Chondrocyte (in vitro differentiated cells): Measurements from ENCODE around the gene KLF3. TPM values are rescaled to one million over a fixed set of nuclear protein-coding genes. Genes with fewer than 3 reads are reported as not detected.

Experiments
- DNase-seq: peaks from one replicate; pipeline ENCODE4 v3.0.0; 2021; ENCODE audit warnings: mixed read lengths, low spot score
- H3K27ac Mint-ChIP-seq: one replicate; pipeline ENCODE4 v1.8.0; 2021; ENCODE audit warnings: mild to moderate bottlenecking, moderate library complexity, mixed read lengths; ENCODE audit not compliant: unreplicated experiment
- H3K27me3 Mint-ChIP-seq: 2 replicates; pipeline ENCODE4 v1.8.0; 2021; ENCODE audit warnings: low read depth, mixed read lengths
- H3K36me3 Mint-ChIP-seq: 2 replicates; pipeline ENCODE4 v1.8.0; 2021; ENCODE audit warnings: low read depth, mixed read lengths
- H3K4me1 Mint-ChIP-seq: 2 replicates; pipeline ENCODE4 v1.8.0; 2021; ENCODE audit warnings: low read depth, mild to moderate bottlenecking, mixed read lengths
- H3K4me3 Mint-ChIP-seq: one replicate; pipeline ENCODE4 v1.8.0; 2021; ENCODE audit warnings: mild to moderate bottlenecking, moderate library complexity, mixed read lengths; ENCODE audit not compliant: unreplicated experiment
- H3K9me3 Mint-ChIP-seq: 2 replicates; pipeline ENCODE4 v1.8.0; 2021; ENCODE audit warnings: low read depth, mixed read lengths
- total RNA-seq: library from RNA; stranded (reverse); gene quantifications from 3 replicates; pipeline ENCODE4 v1.2.1, GENCODE V29; 2021
- TF ChIP-seq, protein P1 (sequence below): fragments of 200-600 bp; sonication (generic); IDR thresholded peaks from 2 replicates; pipeline ENCODE4 v1.5.0; 2021; ENCODE audit warnings: antibody characterized with exemption, mild to moderate bottlenecking, moderate library complexity

KLF3 gene
- total RNA-seq, 1 donor from 2014 or later = 26.4 TPM

DNA sequence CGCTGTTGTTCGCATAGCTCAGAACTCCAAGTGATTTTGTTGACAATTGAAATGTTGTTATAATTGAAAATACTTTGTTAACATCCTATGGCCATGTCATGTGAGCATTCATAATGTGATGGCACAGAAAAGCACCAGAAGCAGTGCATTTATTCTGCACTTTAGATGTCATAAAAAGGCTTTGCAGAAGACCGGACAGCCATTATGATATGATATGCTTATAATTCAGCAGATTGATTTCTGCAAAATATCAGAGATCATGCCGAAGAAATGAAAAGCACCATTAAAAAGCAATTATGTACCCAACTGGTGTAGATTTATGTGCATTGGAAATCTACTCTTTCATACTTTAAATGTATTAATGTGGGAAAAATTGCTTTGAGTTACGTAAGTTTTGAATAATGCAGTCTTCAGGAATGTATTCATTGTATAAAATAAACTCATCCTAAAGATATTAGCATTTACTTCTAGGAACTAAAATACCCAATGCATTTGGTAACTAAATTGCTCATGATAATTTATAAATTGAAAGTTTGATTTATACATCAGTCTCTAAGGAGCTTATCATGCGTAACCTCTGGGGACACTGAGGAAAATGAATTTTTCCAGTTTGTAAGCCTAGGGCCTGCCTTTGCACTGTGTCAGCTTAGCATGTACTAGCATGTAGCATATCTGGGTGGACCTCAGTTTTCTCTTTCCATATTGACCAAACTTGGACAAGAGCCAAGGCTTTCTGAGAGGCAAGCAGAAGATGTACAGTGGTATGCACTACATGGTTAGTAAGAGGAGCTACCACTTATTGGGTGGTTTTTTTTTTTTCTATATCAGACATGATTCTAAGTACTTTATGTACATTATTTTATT lies 75.2 kb downstream of the KLF3 start:
- Mint-ChIP-seq H3K4me1 (peaks cover 8% of the 10 kb centered on the region), H3K27me3 (no peaks in the 10 kb centered on the region), H3K27ac (no peak overlapping the region), H3K36me3 (no peaks in the 10 kb centered on the region), H3K9me3 (no peaks in the 10 kb centered on the region), H3K4me3 (no peak overlapping the region)
- TF ChIP-seq, protein P1, sequence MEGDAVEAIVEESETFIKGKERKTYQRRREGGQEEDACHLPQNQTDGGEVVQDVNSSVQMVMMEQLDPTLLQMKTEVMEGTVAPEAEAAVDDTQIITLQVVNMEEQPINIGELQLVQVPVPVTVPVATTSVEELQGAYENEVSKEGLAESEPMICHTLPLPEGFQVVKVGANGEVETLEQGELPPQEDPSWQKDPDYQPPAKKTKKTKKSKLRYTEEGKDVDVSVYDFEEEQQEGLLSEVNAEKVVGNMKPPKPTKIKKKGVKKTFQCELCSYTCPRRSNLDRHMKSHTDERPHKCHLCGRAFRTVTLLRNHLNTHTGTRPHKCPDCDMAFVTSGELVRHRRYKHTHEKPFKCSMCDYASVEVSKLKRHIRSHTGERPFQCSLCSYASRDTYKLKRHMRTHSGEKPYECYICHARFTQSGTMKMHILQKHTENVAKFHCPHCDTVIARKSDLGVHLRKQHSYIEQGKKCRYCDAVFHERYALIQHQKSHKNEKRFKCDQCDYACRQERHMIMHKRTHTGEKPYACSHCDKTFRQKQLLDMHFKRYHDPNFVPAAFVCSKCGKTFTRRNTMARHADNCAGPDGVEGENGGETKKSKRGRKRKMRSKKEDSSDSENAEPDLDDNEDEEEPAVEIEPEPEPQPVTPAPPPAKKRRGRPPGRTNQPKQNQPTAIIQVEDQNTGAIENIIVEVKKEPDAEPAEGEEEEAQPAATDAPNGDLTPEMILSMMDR = no peak
- DNase-seq = no peak

DNA sequence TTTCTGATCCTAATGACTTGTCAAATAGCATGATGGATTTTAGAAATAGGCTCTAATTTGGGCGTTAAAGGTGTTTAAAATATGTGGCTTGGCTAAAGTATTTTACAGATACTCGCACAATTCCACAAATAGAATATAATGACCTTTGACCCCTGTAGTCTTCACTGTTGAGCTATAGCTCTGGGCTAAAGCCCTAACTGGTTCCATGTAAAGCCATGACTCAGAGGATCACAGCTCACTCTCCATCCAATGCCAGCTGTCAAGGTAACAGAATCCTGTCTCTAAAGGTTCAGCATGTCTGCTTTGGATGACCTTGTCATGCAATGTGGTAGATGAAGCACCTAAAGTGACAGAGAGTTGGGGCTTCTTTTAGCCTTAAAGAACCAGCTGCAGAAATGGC lies 76.3 kb downstream of the KLF3 start:
- TF ChIP-seq, protein P1 = no peak
- no peaks in the 10 kb centered on the region for H3K27me3 Mint-ChIP-seq
- H3K9me3 Mint-ChIP-seq = no peaks in the 10 kb centered on the region
- no peak overlapping the region for H3K4me3 Mint-ChIP-seq
- DNase-seq = no peak
- no peak overlapping the region for H3K27ac Mint-ChIP-seq
- H3K36me3 Mint-ChIP-seq = no peaks in the 10 kb centered on the region
- peaks cover 8% of the 10 kb centered on the region for H3K4me1 Mint-ChIP-seq

DNA sequence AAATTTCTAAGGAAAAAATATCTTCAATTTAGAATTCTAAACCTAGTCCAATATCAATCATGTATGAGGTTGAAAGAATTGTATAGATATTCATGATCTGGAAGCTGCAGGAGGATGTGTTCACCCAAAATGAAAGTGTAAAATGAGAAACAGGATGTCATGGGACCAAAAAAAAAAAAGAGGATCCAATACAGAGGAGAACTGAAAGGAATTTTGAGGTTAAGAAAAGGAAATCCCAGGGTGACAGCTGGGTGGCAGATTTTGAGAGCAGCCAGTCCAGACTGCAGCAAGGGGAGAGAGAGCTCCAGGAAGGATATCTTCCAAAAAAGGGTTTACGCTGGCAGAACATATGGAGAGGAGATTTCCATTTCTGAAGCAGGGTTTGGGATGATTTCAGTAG lies 79.9 kb downstream of the KLF3 start:
- Mint-ChIP-seq H3K27ac (no peak overlapping the region), H3K4me1 (peaks cover 8% of the 10 kb centered on the region), H3K9me3 (peaks cover 2% of the 10 kb centered on the region), H3K36me3 (no peaks in the 10 kb centered on the region), H3K27me3 (no peaks in the 10 kb centered on the region), H3K4me3 (no peak overlapping the region)
- no peak for DNase-seq
- TF ChIP-seq, protein P1 = no peak

DNA sequence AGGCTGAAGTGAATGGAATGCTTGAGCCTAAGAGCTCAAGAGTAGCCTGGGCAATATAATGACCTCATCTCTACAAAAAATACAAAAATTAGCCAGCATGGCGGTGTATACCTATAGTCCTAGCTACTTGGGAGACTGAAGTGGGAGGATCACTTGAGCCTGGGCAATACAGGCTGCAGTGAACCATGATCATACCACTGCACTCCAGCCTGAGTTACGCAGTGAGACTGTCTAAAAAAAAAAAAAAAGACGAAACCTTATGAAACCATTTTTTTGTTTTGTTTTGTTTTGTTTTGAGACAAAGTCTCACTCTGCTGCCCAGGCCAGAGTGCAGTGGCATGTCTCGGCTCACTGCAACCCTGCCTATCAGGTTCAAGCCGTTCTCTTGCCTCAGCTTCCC lies 81.9 kb downstream of the KLF3 start:
- H3K27ac Mint-ChIP-seq = no peak overlapping the region
- H3K36me3 Mint-ChIP-seq = no peaks in the 10 kb centered on the region
- no peaks in the 10 kb centered on the region for H3K27me3 Mint-ChIP-seq
- peaks cover 8% of the 10 kb centered on the region for H3K4me1 Mint-ChIP-seq
- H3K4me3 Mint-ChIP-seq = no peak overlapping the region
- H3K9me3 Mint-ChIP-seq = peaks cover 2% of the 10 kb centered on the region
- no peak for DNase-seq
- TF ChIP-seq, protein P1 = no peak

DNA sequence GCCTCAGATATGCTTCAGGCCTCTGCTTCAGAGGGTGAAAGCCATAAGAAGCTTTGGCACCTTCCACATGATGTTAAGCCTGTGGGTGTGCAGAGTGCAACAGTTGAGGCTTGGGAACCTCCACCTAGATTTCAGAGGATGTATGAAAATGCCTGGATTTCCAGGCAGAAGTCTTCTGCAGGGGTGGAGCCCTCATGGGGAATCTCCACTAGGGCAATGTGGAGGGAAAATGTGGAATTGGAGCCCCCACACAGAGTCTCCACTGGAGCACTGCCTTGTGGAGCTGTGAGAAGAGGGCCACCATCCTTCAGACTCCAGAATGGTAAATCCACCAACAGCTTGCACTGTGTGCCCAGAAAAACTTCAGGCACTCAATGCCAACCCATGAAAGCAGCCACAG lies 83.6 kb downstream of the KLF3 start:
- TF ChIP-seq, protein P1 = no peak
- peaks cover 8% of the 10 kb centered on the region for H3K4me1 Mint-ChIP-seq
- no peak overlapping the region for H3K27ac Mint-ChIP-seq
- H3K4me3 Mint-ChIP-seq = no peak overlapping the region
- H3K27me3 Mint-ChIP-seq = no peaks in the 10 kb centered on the region
- H3K9me3 Mint-ChIP-seq = peaks cover 2% of the 10 kb centered on the region
- H3K36me3 Mint-ChIP-seq = no peaks in the 10 kb centered on the region
- no peak for DNase-seq
